GM10266 (cell line): ENCODE data around the gene PRR5.
"Not testable (repeated sequence)": the region's sequence is repeated elsewhere in the genome, so short reads cannot be mapped to it uniquely, and the experiment has no call there.

Source experiments
- DNase-seq: peaks from one replicate; pipeline ENCODE4 v3.0.0; 2012; ENCODE audit errors: extremely low spot score
- TF ChIP-seq, protein P1 (sequence below): IDR thresholded peaks from 2 replicates; pipeline ENCODE4 v1.5.1; 2012; ENCODE audit warnings: mild to moderate bottlenecking, low read depth; ENCODE audit not compliant: control insufficient read depth, insufficient read depth; ENCODE audit errors: missing control alignments

Gene PRR5

DNA sequence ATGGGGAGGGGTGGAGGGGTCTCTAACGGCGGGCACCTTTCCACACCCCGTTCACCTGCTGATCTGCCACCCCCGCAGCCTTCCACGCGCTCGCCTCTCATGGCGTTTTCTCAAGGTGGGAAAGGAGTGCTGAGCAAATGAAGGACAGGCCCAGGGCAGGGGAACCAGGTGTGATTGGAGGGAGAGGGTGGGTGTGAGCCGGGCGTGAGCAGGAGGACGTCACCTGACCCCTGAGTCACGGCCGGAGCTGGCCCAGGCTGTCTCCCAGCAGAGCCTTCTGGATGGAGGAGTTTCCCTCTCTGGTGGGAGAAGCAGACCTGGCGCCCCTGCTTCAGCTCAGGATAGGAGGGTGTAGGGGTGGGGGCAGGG is 36.3 kb downstream of the PRR5 start:
- DNase-seq: no peak
- TF ChIP-seq, protein P1, sequence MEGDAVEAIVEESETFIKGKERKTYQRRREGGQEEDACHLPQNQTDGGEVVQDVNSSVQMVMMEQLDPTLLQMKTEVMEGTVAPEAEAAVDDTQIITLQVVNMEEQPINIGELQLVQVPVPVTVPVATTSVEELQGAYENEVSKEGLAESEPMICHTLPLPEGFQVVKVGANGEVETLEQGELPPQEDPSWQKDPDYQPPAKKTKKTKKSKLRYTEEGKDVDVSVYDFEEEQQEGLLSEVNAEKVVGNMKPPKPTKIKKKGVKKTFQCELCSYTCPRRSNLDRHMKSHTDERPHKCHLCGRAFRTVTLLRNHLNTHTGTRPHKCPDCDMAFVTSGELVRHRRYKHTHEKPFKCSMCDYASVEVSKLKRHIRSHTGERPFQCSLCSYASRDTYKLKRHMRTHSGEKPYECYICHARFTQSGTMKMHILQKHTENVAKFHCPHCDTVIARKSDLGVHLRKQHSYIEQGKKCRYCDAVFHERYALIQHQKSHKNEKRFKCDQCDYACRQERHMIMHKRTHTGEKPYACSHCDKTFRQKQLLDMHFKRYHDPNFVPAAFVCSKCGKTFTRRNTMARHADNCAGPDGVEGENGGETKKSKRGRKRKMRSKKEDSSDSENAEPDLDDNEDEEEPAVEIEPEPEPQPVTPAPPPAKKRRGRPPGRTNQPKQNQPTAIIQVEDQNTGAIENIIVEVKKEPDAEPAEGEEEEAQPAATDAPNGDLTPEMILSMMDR: no peak

DNA sequence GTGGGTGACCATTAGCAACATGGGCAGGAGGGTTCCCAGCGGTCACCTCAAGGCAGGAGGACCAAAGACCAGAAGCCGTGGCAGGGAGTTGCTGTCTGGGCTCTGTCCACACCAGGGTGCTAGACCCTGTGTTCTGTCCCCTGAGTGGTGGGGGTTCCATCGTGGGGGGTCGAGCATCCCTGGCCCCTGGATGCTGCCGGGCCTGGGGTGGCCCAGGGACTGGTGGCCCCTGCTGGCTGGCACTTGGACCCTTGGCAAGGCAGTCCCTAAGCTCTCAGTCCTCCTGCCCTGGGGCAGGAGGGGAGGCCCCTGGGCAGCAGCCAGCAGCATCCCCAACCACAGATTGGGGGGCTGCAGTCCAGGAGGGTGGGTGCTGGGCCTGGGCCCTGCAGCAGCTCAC is 37.0 kb downstream of the PRR5 start:
- TF ChIP-seq, protein P1: no peak
- DNase-seq: no peak

DNA sequence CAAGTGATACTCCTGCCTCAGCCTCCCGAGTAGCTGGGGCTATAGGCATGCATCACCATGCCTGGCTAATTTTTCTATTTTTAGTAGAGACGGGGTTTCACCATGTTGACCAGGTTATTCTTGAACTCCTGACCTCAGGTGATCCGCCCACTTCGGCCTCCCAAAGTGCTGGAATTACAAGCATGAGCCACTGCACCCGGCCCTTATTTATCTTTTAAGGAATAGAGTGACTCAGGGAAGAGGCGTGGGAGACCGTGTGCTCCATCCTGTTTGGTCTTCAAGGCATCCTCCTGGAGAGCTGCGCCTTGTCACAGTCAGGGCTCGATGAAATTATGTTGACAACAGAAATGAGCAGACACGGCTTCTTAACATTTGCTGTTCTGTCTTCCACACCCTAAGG is 37.7 kb downstream of the PRR5 start:
- not testable (repeated sequence) for DNase-seq

DNA sequence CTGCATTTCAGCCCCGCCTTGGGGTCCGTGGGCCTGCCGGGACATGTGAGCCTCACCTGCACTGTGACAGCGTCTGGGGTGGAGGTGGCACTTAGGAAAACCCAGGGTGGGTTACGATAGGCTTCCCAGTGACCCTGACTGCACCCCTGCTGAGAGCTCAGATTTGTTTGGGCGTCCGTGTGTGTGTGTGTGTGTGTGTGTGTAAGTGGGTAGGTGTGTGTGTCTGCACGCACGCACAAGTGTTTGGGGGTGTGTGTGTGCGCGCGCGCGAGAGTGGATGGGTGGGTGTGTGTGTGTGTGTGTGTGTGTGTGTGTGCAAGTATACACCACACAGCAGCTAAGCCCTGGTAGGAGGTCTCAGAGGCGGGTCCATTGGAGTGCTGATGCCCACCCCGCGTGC is 38.3 kb downstream of the PRR5 start:
- no peak for DNase-seq
- TF ChIP-seq, protein P1: no peak

DNA sequence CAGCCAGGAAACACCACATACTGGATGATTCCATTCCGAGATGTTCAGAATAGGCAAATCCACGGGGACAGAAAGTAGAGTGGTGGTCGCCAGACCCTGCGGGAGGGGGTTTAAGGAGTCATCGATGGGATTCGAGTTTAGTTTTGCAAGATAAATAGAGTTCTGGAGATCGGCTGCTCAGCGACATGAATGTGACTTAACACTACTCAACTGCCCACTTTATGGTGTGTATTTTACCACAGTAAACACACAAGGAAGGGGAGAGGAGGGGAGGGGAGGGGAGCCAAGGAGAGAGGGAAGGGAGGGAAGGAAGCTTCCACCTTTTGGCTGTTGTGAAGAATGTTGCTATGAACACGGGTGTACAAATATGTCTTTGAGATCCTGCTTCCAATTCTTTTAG is 39.9 kb downstream of the PRR5 start:
- TF ChIP-seq, protein P1: no peak
- DNase-seq: no peak

DNA sequence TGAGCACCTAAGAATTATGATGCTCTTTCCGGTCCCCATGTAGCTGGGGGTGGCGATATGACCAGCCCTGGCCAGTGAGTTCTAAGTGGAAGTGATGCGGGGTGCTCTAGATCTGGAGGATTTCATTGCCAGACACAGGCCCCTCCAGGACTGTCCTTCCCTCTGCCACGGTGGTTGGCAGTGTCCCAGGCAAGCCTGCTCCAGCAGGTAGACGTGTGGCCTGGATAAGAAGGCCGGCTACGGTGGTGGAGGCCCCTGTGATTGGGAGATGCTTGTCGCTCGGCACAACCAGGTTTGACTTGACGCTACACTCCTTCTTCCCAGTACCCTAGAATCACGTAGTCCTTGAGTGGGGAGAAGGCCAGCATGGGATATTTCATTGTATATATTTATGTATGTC is 41.2 kb downstream of the PRR5 start:
- no peak for DNase-seq
- TF ChIP-seq, protein P1: no peak

DNA sequence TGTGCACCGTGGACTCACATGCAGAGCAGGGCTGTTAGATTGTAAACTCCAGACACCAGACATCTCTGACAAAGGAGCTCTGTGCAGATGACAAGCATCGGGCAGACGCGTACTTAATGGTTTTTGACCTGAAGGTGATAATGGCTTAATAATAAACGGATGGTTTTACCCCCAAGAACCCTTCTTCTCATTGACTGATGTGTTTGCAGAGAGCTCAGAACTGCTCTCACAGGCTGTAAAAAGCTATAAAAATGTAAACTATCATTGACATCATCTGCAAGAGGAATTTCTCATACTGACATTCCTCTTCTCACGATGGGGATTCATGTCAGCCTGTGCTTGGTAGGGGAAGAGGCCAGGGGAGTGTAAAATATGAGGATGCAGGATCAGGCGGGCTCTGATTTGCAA is 41.8 kb downstream of the PRR5 start:
- TF ChIP-seq, protein P1: no peak
- DNase-seq: no peak

DNA sequence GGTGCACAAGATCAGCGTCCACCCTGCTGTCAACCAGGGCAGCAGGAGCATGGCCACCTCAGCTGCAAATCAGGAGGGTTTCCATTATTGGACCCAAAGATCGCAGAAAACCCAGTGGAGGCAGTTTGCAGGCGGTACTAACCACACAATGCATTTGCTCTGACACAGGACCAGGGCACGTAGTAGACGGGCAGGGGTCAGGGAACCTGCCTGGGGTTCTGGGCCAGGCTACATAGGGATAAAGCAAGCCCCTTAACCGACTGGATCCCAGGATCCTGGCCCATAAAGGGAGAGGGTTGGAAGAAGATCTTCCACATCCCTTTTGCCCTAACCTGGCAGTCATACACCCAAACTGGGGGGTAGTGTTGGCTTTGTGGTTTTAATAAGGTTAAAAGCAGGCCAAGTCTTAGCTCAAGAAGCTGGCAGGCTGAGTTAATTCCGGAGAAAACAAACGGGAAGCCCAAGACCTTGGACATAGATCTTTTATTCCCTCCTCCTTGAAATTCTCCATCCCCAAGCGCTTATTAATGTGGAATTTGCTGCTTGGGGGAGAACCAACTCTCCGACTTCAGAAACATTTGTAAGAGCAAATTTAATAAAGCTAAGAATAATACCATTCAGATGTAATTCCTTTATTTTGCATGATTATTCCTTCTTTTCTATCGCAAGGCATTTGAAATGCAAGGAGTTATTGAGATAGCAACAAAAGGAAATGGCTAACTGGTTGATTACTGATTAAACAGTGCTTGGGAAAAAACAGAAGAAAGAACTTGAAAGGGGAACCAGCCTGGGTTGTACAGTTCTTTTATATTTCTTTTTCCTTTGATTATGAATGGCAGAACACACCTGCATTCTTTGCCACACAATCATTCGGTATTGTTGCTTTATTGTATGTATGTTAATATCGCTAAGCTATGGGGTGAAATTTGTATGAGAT is 44.1 kb downstream of the PRR5 start:
- no peak for DNase-seq
- TF ChIP-seq, protein P1: no peak

DNA sequence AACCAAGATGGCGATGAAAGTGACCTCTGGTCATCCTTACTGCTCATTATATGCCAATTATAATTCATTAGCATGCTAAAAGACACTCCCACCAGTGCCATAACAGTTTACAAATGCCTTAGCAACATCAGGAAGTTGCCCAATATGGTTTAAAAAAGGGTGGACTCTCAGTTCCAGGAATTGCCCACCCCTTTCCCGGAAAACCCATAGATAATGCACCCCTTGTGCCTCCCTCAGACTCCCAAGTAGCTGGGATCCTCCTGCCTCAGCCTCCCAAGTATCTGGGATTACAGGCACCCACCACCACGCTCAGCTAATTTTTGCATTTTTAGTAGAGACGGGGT is 45.8 kb downstream of the PRR5 start:
- DNase-seq: not testable (repeated sequence)
